WTC11 (cell line): ENCODE results near the gene TCF7. TPM values are rescaled to one million over a fixed set of nuclear protein-coding genes. Genes with fewer than 3 reads are reported as not detected.

Experiments used
- ATAC-seq: fragments of 200-7000 bp; cut with Tn5 transposase; 2 replicates; pipeline ENCODE4 v1.10.0; 2021; ENCODE audit warnings: mild to moderate bottlenecking, moderate library complexity
- CTCF ChIA-PET: fragments of 300-600 bp; sonication (Branson Sonifier 250); formaldehyde crosslinking; loops from one replicate; lab custom pipeline; 2021; ENCODE audit warnings: antibody characterized with exemption; lab: Charles Lee
- POLR2A ChIA-PET: fragments of 350-600 bp; sonication (Branson Sonifier 250); formaldehyde crosslinking; loops from one replicate; lab custom pipeline; 2021; ENCODE audit warnings: antibody characterized with exemption; lab: Charles Lee
- DNase-seq: peaks from one replicate; pipeline ENCODE4 v3.0.0; 2021; ENCODE audit warnings: low spot score
- H3K27ac Mint-ChIP-seq: 2 replicates; pipeline ENCODE4 v1.8.0; 2021; ENCODE audit warnings: mixed read lengths
- H3K27me3 Mint-ChIP-seq: 2 replicates; pipeline ENCODE4 v1.8.0; 2021; ENCODE audit warnings: low read depth, mild to moderate bottlenecking, moderate library complexity, mixed read lengths
- H3K36me3 Mint-ChIP-seq: 2 replicates; pipeline ENCODE4 v1.8.0; 2021; ENCODE audit warnings: mixed read lengths
- H3K4me1 Mint-ChIP-seq: 2 replicates; pipeline ENCODE4 v1.8.0; 2022; ENCODE audit warnings: mixed read lengths
- H3K4me3 Mint-ChIP-seq: 2 replicates; pipeline ENCODE4 v1.8.0; 2021; ENCODE audit warnings: mild to moderate bottlenecking, moderate library complexity, mixed read lengths
- H3K9me3 Mint-ChIP-seq: 2 replicates; pipeline ENCODE4 v1.8.0; 2021; ENCODE audit warnings: mixed read lengths
- ETV6 ChIP-seq: sonication (generic); formaldehyde crosslinking; IDR thresholded peaks from 2 replicates; pipeline ENCODE4 v1.8.1; 2022; ENCODE audit warnings: mild to moderate bottlenecking, missing genetic modification reagents
- GTF2I ChIP-seq: fragments of 250-450 bp; sonication (Bioruptor Pico); conservative IDR thresholded peaks from 2 replicates; pipeline ENCODE4 v1.4.0; 2021; ENCODE audit warnings: mild to moderate bottlenecking
- TEAD4 ChIP-seq: sonication (generic); formaldehyde crosslinking; IDR thresholded peaks from 2 replicates; pipeline ENCODE4 v1.8.0; 2022; ENCODE audit warnings: mild to moderate bottlenecking, missing genetic modification reagents
- ZBTB21 ChIP-seq: sonication (generic); formaldehyde crosslinking; IDR thresholded peaks from 2 replicates; pipeline ENCODE4 v1.8.1; 2023; ENCODE audit warnings: mild to moderate bottlenecking, missing genetic modification reagents, borderline replicate concordance
- total RNA-seq: library from RNA; stranded (reverse); gene quantifications from 3 replicates; pipeline ENCODE4 v1.2.3, GENCODE V29; 2021
- TF ChIP-seq, protein P1 (sequence below): sonication (generic); formaldehyde crosslinking; IDR thresholded peaks from 2 replicates; pipeline ENCODE4 v1.8.0; 2023; ENCODE audit warnings: mild to moderate bottlenecking, missing genetic modification reagents
- TF ChIP-seq, protein P2 (sequence below): sonication (generic); formaldehyde crosslinking; IDR thresholded peaks from 2 replicates; pipeline ENCODE4 v1.8.0; 2022; ENCODE audit warnings: missing genetic modification reagents
- TF ChIP-seq, protein P3 (sequence below): sonication (generic); formaldehyde crosslinking; IDR thresholded peaks from 2 replicates; pipeline ENCODE4 v1.8.1; 2023; ENCODE audit warnings: mild to moderate bottlenecking, missing genetic modification reagents, moderate library complexity
- TF ChIP-seq, protein P4 (sequence below): sonication (generic); formaldehyde crosslinking; IDR thresholded peaks from 2 replicates; pipeline ENCODE4 v1.8.0; 2022; ENCODE audit warnings: mild to moderate bottlenecking, missing genetic modification reagents
- TF ChIP-seq, protein P5 (sequence below): fragments of 250-450 bp; sonication (Bioruptor Pico); IDR thresholded peaks from 2 replicates; pipeline ENCODE4 v1.9.0; 2021; ENCODE audit warnings: mild to moderate bottlenecking, borderline replicate concordance

Gene TCF7
- total RNA-seq, 1 experiment from 2014 or later, result 11.3 TPM

DNA sequence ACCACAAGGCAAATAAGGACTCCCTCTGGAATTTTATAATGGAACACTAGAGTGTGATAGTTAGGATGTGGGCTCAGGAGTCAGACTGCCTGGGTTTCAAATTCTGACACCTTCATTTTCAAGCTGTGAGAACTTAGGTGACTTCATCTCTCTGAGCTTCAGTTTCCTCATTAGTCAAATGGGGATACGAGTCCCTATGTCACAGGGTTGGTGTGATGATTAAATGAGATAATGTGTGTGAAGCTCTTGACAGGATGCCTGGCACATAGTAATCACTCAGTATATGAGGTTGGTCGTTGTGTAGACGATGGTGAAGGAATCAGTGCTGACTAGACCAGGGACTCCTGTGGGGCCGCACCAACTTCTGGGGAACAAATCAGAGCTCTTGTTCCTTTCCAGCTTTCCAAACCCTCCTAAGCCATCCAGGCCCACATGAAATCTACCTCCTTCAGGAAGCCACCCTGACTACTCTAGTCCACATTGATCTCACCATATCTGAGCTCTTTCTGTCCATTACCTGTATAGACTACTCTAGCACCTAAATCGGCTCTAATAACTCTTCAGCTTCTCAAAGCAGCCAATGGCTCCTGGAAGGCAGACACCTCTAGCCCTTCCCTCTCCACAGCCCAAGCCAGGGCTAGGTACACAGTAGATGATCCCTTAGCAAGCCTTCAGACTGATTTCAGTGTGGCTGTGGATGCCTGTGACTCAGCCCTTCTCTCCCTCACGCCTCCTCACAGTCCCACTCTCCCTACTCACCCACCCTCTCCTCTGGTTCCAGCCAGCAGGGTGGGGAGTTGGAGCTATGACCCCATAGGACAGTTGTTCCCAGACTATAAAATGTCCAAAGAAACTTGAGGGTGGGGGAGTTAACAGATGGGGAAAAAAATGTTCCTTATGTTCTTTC is 2.5 kb upstream of the TCF7 start (continued):
- TF ChIP-seq, protein P1, sequence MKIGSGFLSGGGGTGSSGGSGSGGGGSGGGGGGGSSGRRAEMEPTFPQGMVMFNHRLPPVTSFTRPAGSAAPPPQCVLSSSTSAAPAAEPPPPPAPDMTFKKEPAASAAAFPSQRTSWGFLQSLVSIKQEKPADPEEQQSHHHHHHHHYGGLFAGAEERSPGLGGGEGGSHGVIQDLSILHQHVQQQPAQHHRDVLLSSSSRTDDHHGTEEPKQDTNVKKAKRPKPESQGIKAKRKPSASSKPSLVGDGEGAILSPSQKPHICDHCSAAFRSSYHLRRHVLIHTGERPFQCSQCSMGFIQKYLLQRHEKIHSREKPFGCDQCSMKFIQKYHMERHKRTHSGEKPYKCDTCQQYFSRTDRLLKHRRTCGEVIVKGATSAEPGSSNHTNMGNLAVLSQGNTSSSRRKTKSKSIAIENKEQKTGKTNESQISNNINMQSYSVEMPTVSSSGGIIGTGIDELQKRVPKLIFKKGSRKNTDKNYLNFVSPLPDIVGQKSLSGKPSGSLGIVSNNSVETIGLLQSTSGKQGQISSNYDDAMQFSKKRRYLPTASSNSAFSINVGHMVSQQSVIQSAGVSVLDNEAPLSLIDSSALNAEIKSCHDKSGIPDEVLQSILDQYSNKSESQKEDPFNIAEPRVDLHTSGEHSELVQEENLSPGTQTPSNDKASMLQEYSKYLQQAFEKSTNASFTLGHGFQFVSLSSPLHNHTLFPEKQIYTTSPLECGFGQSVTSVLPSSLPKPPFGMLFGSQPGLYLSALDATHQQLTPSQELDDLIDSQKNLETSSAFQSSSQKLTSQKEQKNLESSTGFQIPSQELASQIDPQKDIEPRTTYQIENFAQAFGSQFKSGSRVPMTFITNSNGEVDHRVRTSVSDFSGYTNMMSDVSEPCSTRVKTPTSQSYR (CRISPR knock-in tag), result no peak
- TF ChIP-seq, protein P2, sequence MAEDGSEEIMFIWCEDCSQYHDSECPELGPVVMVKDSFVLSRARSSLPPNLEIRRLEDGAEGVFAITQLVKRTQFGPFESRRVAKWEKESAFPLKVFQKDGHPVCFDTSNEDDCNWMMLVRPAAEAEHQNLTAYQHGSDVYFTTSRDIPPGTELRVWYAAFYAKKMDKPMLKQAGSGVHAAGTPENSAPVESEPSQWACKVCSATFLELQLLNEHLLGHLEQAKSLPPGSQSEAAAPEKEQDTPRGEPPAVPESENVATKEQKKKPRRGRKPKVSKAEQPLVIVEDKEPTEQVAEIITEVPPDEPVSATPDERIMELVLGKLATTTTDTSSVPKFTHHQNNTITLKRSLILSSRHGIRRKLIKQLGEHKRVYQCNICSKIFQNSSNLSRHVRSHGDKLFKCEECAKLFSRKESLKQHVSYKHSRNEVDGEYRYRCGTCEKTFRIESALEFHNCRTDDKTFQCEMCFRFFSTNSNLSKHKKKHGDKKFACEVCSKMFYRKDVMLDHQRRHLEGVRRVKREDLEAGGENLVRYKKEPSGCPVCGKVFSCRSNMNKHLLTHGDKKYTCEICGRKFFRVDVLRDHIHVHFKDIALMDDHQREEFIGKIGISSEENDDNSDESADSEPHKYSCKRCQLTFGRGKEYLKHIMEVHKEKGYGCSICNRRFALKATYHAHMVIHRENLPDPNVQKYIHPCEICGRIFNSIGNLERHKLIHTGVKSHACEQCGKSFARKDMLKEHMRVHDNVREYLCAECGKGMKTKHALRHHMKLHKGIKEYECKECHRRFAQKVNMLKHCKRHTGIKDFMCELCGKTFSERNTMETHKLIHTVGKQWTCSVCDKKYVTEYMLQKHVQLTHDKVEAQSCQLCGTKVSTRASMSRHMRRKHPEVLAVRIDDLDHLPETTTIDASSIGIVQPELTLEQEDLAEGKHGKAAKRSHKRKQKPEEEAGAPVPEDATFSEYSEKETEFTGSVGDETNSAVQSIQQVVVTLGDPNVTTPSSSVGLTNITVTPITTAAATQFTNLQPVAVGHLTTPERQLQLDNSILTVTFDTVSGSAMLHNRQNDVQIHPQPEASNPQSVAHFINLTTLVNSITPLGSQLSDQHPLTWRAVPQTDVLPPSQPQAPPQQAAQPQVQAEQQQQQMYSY (CRISPR knock-in tag), result no peak
- no peak for TF ChIP-seq ETV6 (CRISPR knock-in tag)
- TF ChIP-seq, protein P3, sequence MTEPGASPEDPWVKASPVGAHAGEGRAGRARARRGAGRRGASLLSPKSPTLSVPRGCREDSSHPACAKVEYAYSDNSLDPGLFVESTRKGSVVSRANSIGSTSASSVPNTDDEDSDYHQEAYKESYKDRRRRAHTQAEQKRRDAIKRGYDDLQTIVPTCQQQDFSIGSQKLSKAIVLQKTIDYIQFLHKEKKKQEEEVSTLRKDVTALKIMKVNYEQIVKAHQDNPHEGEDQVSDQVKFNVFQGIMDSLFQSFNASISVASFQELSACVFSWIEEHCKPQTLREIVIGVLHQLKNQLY, result no peak
- TF ChIP-seq, all 79 proteins: peak for 0

DNA sequence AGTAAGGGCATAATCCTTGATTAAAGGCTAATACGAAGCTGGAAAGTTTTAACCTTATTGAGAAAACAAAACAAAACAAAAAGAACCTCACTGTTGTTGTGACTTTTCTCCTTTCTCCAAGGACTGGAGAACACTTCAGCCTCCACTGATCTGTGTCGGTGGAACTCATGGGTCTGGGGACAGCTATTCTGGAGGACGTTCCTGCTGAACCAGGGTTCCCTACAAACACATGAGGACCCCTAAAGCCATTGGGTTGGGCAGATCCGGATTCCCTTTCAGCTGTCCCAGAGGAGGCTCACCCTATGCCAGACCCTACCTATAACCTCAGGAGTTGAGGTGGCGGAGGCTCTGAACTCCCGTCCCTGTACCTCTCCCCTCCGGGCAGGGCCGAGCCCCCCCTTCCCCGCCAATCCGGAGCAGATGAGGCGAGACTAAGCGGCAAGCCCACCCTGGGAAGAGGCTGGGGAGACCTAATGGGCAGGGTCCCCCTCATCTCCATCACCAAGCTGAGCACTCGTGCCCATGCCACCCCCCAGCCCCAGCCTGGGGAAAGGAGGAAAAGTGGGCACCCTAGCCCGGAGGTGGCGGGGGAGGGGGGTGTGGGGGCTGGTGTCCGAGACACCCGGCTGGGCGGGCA is 1.6 kb upstream of the TCF7 start:
- Mint-ChIP-seq H3K4me1 (peaks cover 11% of the 10 kb centered on the region), H3K9me3 (no peaks in the 10 kb centered on the region), H3K27ac (no peak overlapping the region), H3K4me3 (peak overlapping the region; percentile 29), H3K36me3 (no peaks in the 10 kb centered on the region), H3K27me3 (peaks cover 40% of the 10 kb centered on the region)
- CTCF ChIA-PET, result interaction anchor here (0.9 to 4.0 kb wide), 9 partner anchors 12 to 87 kb away, joined by 3 to 37 read pairs (median 10); no protein-coding TSS in a partner anchor
- DNase-seq, result no peak
- POLR2A ChIA-PET, result no interaction called here
- TF ChIP-seq, protein P4, sequence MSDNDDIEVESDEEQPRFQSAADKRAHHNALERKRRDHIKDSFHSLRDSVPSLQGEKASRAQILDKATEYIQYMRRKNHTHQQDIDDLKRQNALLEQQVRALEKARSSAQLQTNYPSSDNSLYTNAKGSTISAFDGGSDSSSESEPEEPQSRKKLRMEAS (CRISPR knock-in tag), result no peak
- TF ChIP-seq, protein P3, result no peak
- no peak for TF ChIP-seq TEAD4 (CRISPR knock-in tag)
- no peak for TF ChIP-seq GTF2I
- no peak for TF ChIP-seq ZBTB21 (CRISPR knock-in tag)
- TF ChIP-seq, protein P5, sequence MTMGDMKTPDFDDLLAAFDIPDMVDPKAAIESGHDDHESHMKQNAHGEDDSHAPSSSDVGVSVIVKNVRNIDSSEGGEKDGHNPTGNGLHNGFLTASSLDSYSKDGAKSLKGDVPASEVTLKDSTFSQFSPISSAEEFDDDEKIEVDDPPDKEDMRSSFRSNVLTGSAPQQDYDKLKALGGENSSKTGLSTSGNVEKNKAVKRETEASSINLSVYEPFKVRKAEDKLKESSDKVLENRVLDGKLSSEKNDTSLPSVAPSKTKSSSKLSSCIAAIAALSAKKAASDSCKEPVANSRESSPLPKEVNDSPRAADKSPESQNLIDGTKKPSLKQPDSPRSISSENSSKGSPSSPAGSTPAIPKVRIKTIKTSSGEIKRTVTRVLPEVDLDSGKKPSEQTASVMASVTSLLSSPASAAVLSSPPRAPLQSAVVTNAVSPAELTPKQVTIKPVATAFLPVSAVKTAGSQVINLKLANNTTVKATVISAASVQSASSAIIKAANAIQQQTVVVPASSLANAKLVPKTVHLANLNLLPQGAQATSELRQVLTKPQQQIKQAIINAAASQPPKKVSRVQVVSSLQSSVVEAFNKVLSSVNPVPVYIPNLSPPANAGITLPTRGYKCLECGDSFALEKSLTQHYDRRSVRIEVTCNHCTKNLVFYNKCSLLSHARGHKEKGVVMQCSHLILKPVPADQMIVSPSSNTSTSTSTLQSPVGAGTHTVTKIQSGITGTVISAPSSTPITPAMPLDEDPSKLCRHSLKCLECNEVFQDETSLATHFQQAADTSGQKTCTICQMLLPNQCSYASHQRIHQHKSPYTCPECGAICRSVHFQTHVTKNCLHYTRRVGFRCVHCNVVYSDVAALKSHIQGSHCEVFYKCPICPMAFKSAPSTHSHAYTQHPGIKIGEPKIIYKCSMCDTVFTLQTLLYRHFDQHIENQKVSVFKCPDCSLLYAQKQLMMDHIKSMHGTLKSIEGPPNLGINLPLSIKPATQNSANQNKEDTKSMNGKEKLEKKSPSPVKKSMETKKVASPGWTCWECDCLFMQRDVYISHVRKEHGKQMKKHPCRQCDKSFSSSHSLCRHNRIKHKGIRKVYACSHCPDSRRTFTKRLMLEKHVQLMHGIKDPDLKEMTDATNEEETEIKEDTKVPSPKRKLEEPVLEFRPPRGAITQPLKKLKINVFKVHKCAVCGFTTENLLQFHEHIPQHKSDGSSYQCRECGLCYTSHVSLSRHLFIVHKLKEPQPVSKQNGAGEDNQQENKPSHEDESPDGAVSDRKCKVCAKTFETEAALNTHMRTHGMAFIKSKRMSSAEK (CRISPR knock-in tag), result no peak
- TF ChIP-seq, all 79 proteins: peak for 0
- ATAC-seq, result no peak
